Measurements from ENCODE around the gene BCOR.

- TF ChIP-seq CTCF (IDR thresholded peaks at IDR 0.05) (no peak), POLR2A (IDR thresholded peaks at IDR 0.05) (no peak)
Measured at GRCh38 chrX:40074959-40075332, 22.8 kb downstream of the BCOR start.

Data from heart left ventricle (tissue), 13 donors.